ENCODE results near the gene BICRA.
A peak's percentile ranks its signal among the peaks of the same experiment; 100 is the strongest.

Gene BICRA

GRCh38 chr19:47613165-47614020, 4.5 kb downstream of the BICRA start:
- Histone ChIP-seq H2AK5ac (ENCODE audit: low read length) (peak overlapping the region; percentile 81), H3K9ac (ENCODE audit: low read length) (no peak overlapping the region), H3K14ac (ENCODE audit: low read length) (peak overlapping the region; percentile 96), H3K36me3 (ENCODE audit: control insufficient read depth in 1 of 2, insufficient read depth in 2 of 2, low read length in 2 of 2) (peaks cover 6 to 9% of the 10 kb centered on the region in 2 experiments), H3K18ac (ENCODE audit: low read length) (peak overlapping the region; percentile 93), H2AFZ (ENCODE audit: insufficient read depth, low read length, poor library complexity) (no peak overlapping the region), H3K79me1 (ENCODE audit: low read length) (peaks cover 28% of the 10 kb centered on the region), H3K4me2 (ENCODE audit: low read length) (peak overlapping the region; percentile 37), H2BK12ac (ENCODE audit: low read length) (peak overlapping the region; percentile 93), H3K79me2 (ENCODE audit: control insufficient read depth, insufficient read depth, low read length, poor library complexity) (peaks cover 64% of the 10 kb centered on the region), H2BK5ac (ENCODE audit: low read depth, low read length, poor library complexity) (peak overlapping the region; percentile 96), H3K23ac (ENCODE audit: low read length) (no peak overlapping the region), H3K4me1 (ENCODE audit: control insufficient read depth in 1 of 2, insufficient read depth in 2 of 2, low read length in 2 of 2) (peaks cover 23 to 26% of the 10 kb centered on the region in 2 experiments), H3K9me3 (ENCODE audit: insufficient read depth, low read depth, low read length) (peaks cover 2% of the 10 kb centered on the region), H2BK120ac (ENCODE audit: insufficient read depth, low read length, poor library complexity) (peak overlapping the region; percentile 89), H3K4ac (ENCODE audit: low read depth, low read length) (peak overlapping the region; percentile 99), H4K12ac (ENCODE audit: low read depth, low read length) (peak overlapping the region; percentile 62), H3K4me3 (ENCODE audit: low read depth, low read length) (no peak overlapping the region), H3K27me3 (ENCODE audit: insufficient read depth, low read length) (no peaks in the 10 kb centered on the region), H4K8ac (ENCODE audit: low read depth, low read length) (peak overlapping the region; percentile 70), H3K27ac (ENCODE audit: low read depth, low read length) (peak overlapping the region; percentile 98), H4K91ac (ENCODE audit: low read depth, low read length) (peak overlapping the region; percentile 95)
- peak; percentile 76 to 86 for DNase-seq
- no CpG with 5 or more reads among the region's 14 CpGs for WGBS (ENCODE audit: extremely low coverage, insufficient coverage, insufficient read length)

- H3K79me2 ChIP-seq (ENCODE audit: control insufficient read depth, insufficient read depth, low read length, poor library complexity) = peaks cover 67% of the 10 kb centered on the region
- no peak overlapping the region for H3K9ac ChIP-seq (ENCODE audit: low read length)
- no peak overlapping the region for H3K4me2 ChIP-seq (ENCODE audit: low read length)
- H2AFZ ChIP-seq (ENCODE audit: insufficient read depth, low read length, poor library complexity) = no peak overlapping the region
- peak overlapping the region; percentile 48 for H4K8ac ChIP-seq (ENCODE audit: low read depth, low read length)
- no peak overlapping the region for H3K23ac ChIP-seq (ENCODE audit: low read length)
- peak overlapping the region; percentile 99 for H3K4ac ChIP-seq (ENCODE audit: low read depth, low read length)
- peaks cover 27% of the 10 kb centered on the region for H3K79me1 ChIP-seq (ENCODE audit: low read length)
- peak overlapping the region; percentile 60 for H4K12ac ChIP-seq (ENCODE audit: low read depth, low read length)
- H3K4me1 ChIP-seq (ENCODE audit: control insufficient read depth in 1 of 2, insufficient read depth in 2 of 2, low read length in 2 of 2) = peaks cover 26 to 28% of the 10 kb centered on the region in 2 experiments
- peak overlapping the region; percentile 93 for H3K18ac ChIP-seq (ENCODE audit: low read length)
- peak overlapping the region; percentile 89 for H2BK120ac ChIP-seq (ENCODE audit: insufficient read depth, low read length, poor library complexity)
- H2BK12ac ChIP-seq (ENCODE audit: low read length) = peak overlapping the region; percentile 84
- peak overlapping the region; percentile 94 for H4K91ac ChIP-seq (ENCODE audit: low read depth, low read length)
- peak overlapping the region; percentile 60 for H2BK5ac ChIP-seq (ENCODE audit: low read depth, low read length, poor library complexity)
- H3K9me3 ChIP-seq (ENCODE audit: insufficient read depth, low read depth, low read length) = peaks cover 2% of the 10 kb centered on the region
- H3K4me3 ChIP-seq (ENCODE audit: low read depth, low read length) = no peak overlapping the region
- H3K27me3 ChIP-seq (ENCODE audit: insufficient read depth, low read length) = no peaks in the 10 kb centered on the region
- H2AK5ac ChIP-seq (ENCODE audit: low read length) = peak overlapping the region; percentile 77
- H3K14ac ChIP-seq (ENCODE audit: low read length) = peak overlapping the region; percentile 51
- no peak for DNase-seq
- H3K36me3 ChIP-seq (ENCODE audit: control insufficient read depth in 1 of 2, insufficient read depth in 2 of 2, low read length in 2 of 2) = peaks cover 6 to 9% of the 10 kb centered on the region in 2 experiments
- H3K27ac ChIP-seq (ENCODE audit: low read depth, low read length) = peak overlapping the region; percentile 98
- WGBS (ENCODE audit: extremely low coverage, insufficient coverage, insufficient read length) = no CpG with 5 or more reads among the region's 3 CpGs
These were observed 5.0 kb downstream of the BICRA start for GRCh38 chr19:47614021-47614295.

GRCh38 chr19:47614559-47614958, 5.6 kb downstream of the BICRA start:
- DNase-seq = no peak
- Histone ChIP-seq H3K79me2 (ENCODE audit: control insufficient read depth, insufficient read depth, low read length, poor library complexity) (peaks cover 64% of the 10 kb centered on the region), H2AK5ac (ENCODE audit: low read length) (no peak overlapping the region), H4K12ac (ENCODE audit: low read depth, low read length) (no peak overlapping the region), H3K36me3 (ENCODE audit: control insufficient read depth in 1 of 2, insufficient read depth in 2 of 2, low read length in 2 of 2) (peaks cover 6 to 9% of the 10 kb centered on the region in 2 experiments), H4K8ac (ENCODE audit: low read depth, low read length) (no peak overlapping the region), H3K18ac (ENCODE audit: low read length) (no peak overlapping the region), H2BK12ac (ENCODE audit: low read length) (no peak overlapping the region), H4K91ac (ENCODE audit: low read depth, low read length) (no peak overlapping the region), H2AFZ (ENCODE audit: insufficient read depth, low read length, poor library complexity) (no peak overlapping the region), H2BK5ac (ENCODE audit: low read depth, low read length, poor library complexity) (no peak overlapping the region), H2BK120ac (ENCODE audit: insufficient read depth, low read length, poor library complexity) (no peak overlapping the region), H3K4ac (ENCODE audit: low read depth, low read length) (peak overlapping the region; percentile 99), H3K27me3 (ENCODE audit: insufficient read depth, low read length) (no peaks in the 10 kb centered on the region), H3K4me2 (ENCODE audit: low read length) (no peak overlapping the region), H3K14ac (ENCODE audit: low read length) (no peak overlapping the region), H3K9me3 (ENCODE audit: insufficient read depth, low read depth, low read length) (peaks cover 2% of the 10 kb centered on the region), H3K23ac (ENCODE audit: low read length) (no peak overlapping the region), H3K79me1 (ENCODE audit: low read length) (peaks cover 22% of the 10 kb centered on the region), H3K4me1 (ENCODE audit: control insufficient read depth in 1 of 2, insufficient read depth in 2 of 2, low read length in 2 of 2) (peaks cover 29 to 31% of the 10 kb centered on the region in 2 experiments), H3K27ac (ENCODE audit: low read depth, low read length) (no peak overlapping the region), H3K9ac (ENCODE audit: low read length) (no peak overlapping the region), H3K4me3 (ENCODE audit: low read depth, low read length) (no peak overlapping the region)
- WGBS (ENCODE audit: extremely low coverage, insufficient coverage, insufficient read length) = no CpG with 5 or more reads among the region's 10 CpGs

- no peak overlapping the region for H4K91ac ChIP-seq (ENCODE audit: low read depth, low read length)
- peaks cover 32 to 37% of the 10 kb centered on the region in 2 experiments for H3K4me1 ChIP-seq (ENCODE audit: control insufficient read depth in 1 of 2, insufficient read depth in 2 of 2, low read length in 2 of 2)
- H3K4me3 ChIP-seq (ENCODE audit: low read depth, low read length) = no peak overlapping the region
- H3K36me3 ChIP-seq (ENCODE audit: control insufficient read depth in 1 of 2, insufficient read depth in 2 of 2, low read length in 2 of 2) = peaks cover 6 to 9% of the 10 kb centered on the region in 2 experiments
- no peak overlapping the region for H2BK120ac ChIP-seq (ENCODE audit: insufficient read depth, low read length, poor library complexity)
- no peak overlapping the region for H2AFZ ChIP-seq (ENCODE audit: insufficient read depth, low read length, poor library complexity)
- H2BK12ac ChIP-seq (ENCODE audit: low read length) = no peak overlapping the region
- H3K18ac ChIP-seq (ENCODE audit: low read length) = peak overlapping the region; percentile 25
- no peaks in the 10 kb centered on the region for H3K27me3 ChIP-seq (ENCODE audit: insufficient read depth, low read length)
- H3K23ac ChIP-seq (ENCODE audit: low read length) = no peak overlapping the region
- H3K79me1 ChIP-seq (ENCODE audit: low read length) = peaks cover 19% of the 10 kb centered on the region
- H3K79me2 ChIP-seq (ENCODE audit: control insufficient read depth, insufficient read depth, low read length, poor library complexity) = peaks cover 58% of the 10 kb centered on the region
- no peak overlapping the region for H3K14ac ChIP-seq (ENCODE audit: low read length)
- no peak overlapping the region for H3K9ac ChIP-seq (ENCODE audit: low read length)
- H3K4me2 ChIP-seq (ENCODE audit: low read length) = no peak overlapping the region
- H3K4ac ChIP-seq (ENCODE audit: low read depth, low read length) = peak overlapping the region; percentile 99
- no peak overlapping the region for H2BK5ac ChIP-seq (ENCODE audit: low read depth, low read length, poor library complexity)
- no CpG with 5 or more reads among the region's 7 CpGs for WGBS (ENCODE audit: extremely low coverage, insufficient coverage, insufficient read length)
- H3K9me3 ChIP-seq (ENCODE audit: insufficient read depth, low read depth, low read length) = peaks cover 2% of the 10 kb centered on the region
- DNase-seq = no peak
- no peak overlapping the region for H4K12ac ChIP-seq (ENCODE audit: low read depth, low read length)
- H2AK5ac ChIP-seq (ENCODE audit: low read length) = no peak overlapping the region
- no peak overlapping the region for H4K8ac ChIP-seq (ENCODE audit: low read depth, low read length)
- H3K27ac ChIP-seq (ENCODE audit: low read depth, low read length) = no peak overlapping the region
These were observed 6.3 kb downstream of the BICRA start for GRCh38 chr19:47615230-47615629.

Measured in trophoblast cell (in vitro differentiated cells and primary cell).